ENCODE data around the gene HDAC4.
A peak's percentile ranks its signal among the peaks of the same experiment; 100 is the strongest.

The HDAC4 gene

DNA sequence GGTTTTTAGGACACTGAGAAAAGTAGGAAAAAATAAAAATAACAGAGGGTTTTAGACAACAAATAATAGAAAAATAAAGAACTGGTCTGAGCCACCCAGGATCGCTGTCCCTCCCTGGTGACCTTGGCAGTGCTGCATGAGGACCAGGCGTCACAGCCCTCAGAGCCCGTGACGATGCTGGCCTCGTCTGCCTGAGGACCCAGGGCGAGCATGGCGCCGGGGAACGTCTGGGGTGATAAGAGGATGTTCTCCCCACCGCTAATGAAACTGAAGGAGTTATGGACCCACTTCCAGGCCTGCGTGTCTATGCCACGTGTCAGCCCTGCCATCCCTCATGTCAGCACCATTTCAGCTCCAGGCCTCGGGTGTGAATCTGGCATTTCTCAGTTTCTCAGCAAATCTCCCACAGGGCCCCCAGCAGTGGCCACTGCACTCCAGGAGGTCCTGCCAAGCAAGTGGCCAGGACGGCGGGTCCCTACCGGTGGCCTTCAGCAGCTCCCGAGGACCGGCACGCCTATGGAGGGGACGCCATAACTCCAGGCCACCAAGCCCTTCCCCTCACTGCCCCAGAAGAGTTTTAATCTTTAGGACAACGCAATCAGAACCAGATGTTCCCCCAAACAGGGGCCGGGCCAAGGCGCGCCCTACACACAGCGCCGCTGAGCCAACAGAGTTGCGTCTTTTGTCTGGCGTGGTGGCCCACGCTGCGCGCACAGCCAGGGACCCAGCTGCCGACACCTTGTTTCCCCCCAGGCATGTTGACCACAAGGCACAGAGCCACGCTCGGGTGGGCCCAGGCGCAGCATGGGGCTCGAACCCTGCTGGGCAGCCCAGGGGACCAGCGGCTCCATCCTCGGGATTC, 373.2 kb downstream of the HDAC4 start:
- no peak overlapping the region for H3K4ac ChIP-seq (ENCODE audit: low read depth, low read length)
- no peak overlapping the region for H3K18ac ChIP-seq (ENCODE audit: low read length)
- H3K27ac ChIP-seq (ENCODE audit: low read depth, low read length) = no peak overlapping the region
- H2BK120ac ChIP-seq (ENCODE audit: insufficient read depth, low read length, poor library complexity) = no peak overlapping the region
- no peak overlapping the region for H4K8ac ChIP-seq (ENCODE audit: low read depth, low read length)
- no peak overlapping the region for H4K12ac ChIP-seq (ENCODE audit: low read depth, low read length)
- H3K4me1 ChIP-seq (ENCODE audit: control insufficient read depth in 1 of 2, insufficient read depth in 2 of 2, low read length in 2 of 2) = no peaks in the 10 kb centered on the region
- H3K27me3 ChIP-seq (ENCODE audit: insufficient read depth, low read length) = no peaks in the 10 kb centered on the region
- H3K14ac ChIP-seq (ENCODE audit: low read length) = no peak overlapping the region
- H2BK12ac ChIP-seq (ENCODE audit: low read length) = no peak overlapping the region
- H3K23ac ChIP-seq (ENCODE audit: low read length) = no peak overlapping the region
- no CpG with 5 or more reads among the region's 38 CpGs for WGBS (ENCODE audit: extremely low coverage, insufficient coverage, insufficient read length)
- no peak overlapping the region for H3K4me2 ChIP-seq (ENCODE audit: low read length)
- no peaks in the 10 kb centered on the region for H3K79me1 ChIP-seq (ENCODE audit: low read length)
- no peak overlapping the region for H3K4me3 ChIP-seq (ENCODE audit: low read depth, low read length)
- H3K9ac ChIP-seq (ENCODE audit: low read length) = no peak overlapping the region
- H2BK5ac ChIP-seq (ENCODE audit: low read depth, low read length, poor library complexity) = no peak overlapping the region
- peaks cover 3% of the 10 kb centered on the region for H3K9me3 ChIP-seq (ENCODE audit: insufficient read depth, low read depth, low read length)
- no peak overlapping the region for H4K91ac ChIP-seq (ENCODE audit: low read depth, low read length)
- H2AK5ac ChIP-seq (ENCODE audit: low read length) = no peak overlapping the region
- H3K36me3 ChIP-seq (ENCODE audit: control insufficient read depth in 1 of 2, insufficient read depth in 2 of 2, low read length in 2 of 2) = no peaks in the 10 kb centered on the region
- H3K79me2 ChIP-seq (ENCODE audit: control insufficient read depth, insufficient read depth, low read length, poor library complexity) = no peaks in the 10 kb centered on the region
- H2AFZ ChIP-seq (ENCODE audit: insufficient read depth, low read length, poor library complexity) = no peak overlapping the region
- no peak for DNase-seq

- Histone ChIP-seq H3K18ac (ENCODE audit: low read length) (no peak overlapping the region), H3K23ac (ENCODE audit: low read length) (no peak overlapping the region), H2BK12ac (ENCODE audit: low read length) (no peak overlapping the region), H2BK120ac (ENCODE audit: insufficient read depth, low read length, poor library complexity) (no peak overlapping the region), H3K4me1 (ENCODE audit: control insufficient read depth in 1 of 2, insufficient read depth in 2 of 2, low read length in 2 of 2) (no peaks in the 10 kb centered on the region), H3K9me3 (ENCODE audit: insufficient read depth, low read depth, low read length) (peaks cover 3% of the 10 kb centered on the region), H3K4me3 (ENCODE audit: low read depth, low read length) (no peak overlapping the region), H2BK5ac (ENCODE audit: low read depth, low read length, poor library complexity) (no peak overlapping the region), H3K27ac (ENCODE audit: low read depth, low read length) (no peak overlapping the region), H2AFZ (ENCODE audit: insufficient read depth, low read length, poor library complexity) (no peak overlapping the region), H3K14ac (ENCODE audit: low read length) (no peak overlapping the region), H2AK5ac (ENCODE audit: low read length) (no peak overlapping the region), H4K91ac (ENCODE audit: low read depth, low read length) (no peak overlapping the region), H3K79me2 (ENCODE audit: control insufficient read depth, insufficient read depth, low read length, poor library complexity) (no peaks in the 10 kb centered on the region), H3K9ac (ENCODE audit: low read length) (no peak overlapping the region), H4K12ac (ENCODE audit: low read depth, low read length) (no peak overlapping the region), H3K4ac (ENCODE audit: low read depth, low read length) (no peak overlapping the region), H3K4me2 (ENCODE audit: low read length) (no peak overlapping the region), H3K79me1 (ENCODE audit: low read length) (no peaks in the 10 kb centered on the region), H4K8ac (ENCODE audit: low read depth, low read length) (no peak overlapping the region), H3K27me3 (ENCODE audit: insufficient read depth, low read length) (no peaks in the 10 kb centered on the region), H3K36me3 (ENCODE audit: control insufficient read depth in 1 of 2, insufficient read depth in 2 of 2, low read length in 2 of 2) (no peaks in the 10 kb centered on the region)
- DNase-seq = no peak
- no CpG with 5 or more reads among the region's 25 CpGs for WGBS (ENCODE audit: extremely low coverage, insufficient coverage, insufficient read length)
These were observed 374.0 kb downstream of the HDAC4 start for GRCh38 chr2:239026711-239027361.

DNA sequence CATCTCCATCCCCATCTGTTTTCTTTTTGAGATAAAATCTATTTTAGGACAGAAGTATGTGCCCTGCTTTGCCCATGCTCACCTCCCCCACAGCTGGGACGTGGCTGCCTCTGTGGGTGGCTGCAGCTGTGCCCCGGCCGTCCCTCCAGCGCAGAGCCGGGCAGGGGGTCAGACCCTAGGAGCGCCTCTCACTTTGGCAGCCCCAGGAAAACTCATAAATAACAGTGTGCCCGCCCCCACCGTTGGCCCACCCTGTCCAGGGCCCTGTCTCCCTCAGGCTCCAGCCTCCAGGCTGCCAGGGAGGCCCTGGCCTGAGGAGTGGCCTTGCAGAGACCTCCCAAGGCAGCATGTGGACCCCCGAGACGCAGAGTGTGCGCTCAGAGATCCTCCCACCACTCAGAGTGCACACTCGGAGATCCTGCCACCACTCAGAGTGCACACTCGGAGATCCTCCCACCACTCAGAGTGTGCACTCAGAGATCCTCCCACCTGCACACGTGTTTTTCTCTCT, 374.8 kb downstream of the HDAC4 start:
- Histone ChIP-seq H2AFZ (ENCODE audit: insufficient read depth, low read length, poor library complexity) (no peak overlapping the region), H3K27me3 (ENCODE audit: insufficient read depth, low read length) (no peaks in the 10 kb centered on the region), H3K4ac (ENCODE audit: low read depth, low read length) (no peak overlapping the region), H4K12ac (ENCODE audit: low read depth, low read length) (no peak overlapping the region), H3K9ac (ENCODE audit: low read length) (no peak overlapping the region), H2AK5ac (ENCODE audit: low read length) (no peak overlapping the region), H3K4me2 (ENCODE audit: low read length) (no peak overlapping the region), H3K27ac (ENCODE audit: low read depth, low read length) (no peak overlapping the region), H3K18ac (ENCODE audit: low read length) (no peak overlapping the region), H3K36me3 (ENCODE audit: control insufficient read depth in 1 of 2, insufficient read depth in 2 of 2, low read length in 2 of 2) (no peaks in the 10 kb centered on the region), H3K23ac (ENCODE audit: low read length) (no peak overlapping the region), H3K4me3 (ENCODE audit: low read depth, low read length) (no peak overlapping the region), H3K4me1 (ENCODE audit: control insufficient read depth in 1 of 2, insufficient read depth in 2 of 2, low read length in 2 of 2) (no peaks in the 10 kb centered on the region), H2BK120ac (ENCODE audit: insufficient read depth, low read length, poor library complexity) (no peak overlapping the region), H3K79me1 (ENCODE audit: low read length) (no peaks in the 10 kb centered on the region), H4K8ac (ENCODE audit: low read depth, low read length) (no peak overlapping the region), H4K91ac (ENCODE audit: low read depth, low read length) (no peak overlapping the region), H3K79me2 (ENCODE audit: control insufficient read depth, insufficient read depth, low read length, poor library complexity) (no peaks in the 10 kb centered on the region), H2BK5ac (ENCODE audit: low read depth, low read length, poor library complexity) (no peak overlapping the region), H2BK12ac (ENCODE audit: low read length) (no peak overlapping the region), H3K14ac (ENCODE audit: low read length) (no peak overlapping the region), H3K9me3 (ENCODE audit: insufficient read depth, low read depth, low read length) (peaks cover 3% of the 10 kb centered on the region)
- DNase-seq = no peak
- WGBS (ENCODE audit: extremely low coverage, insufficient coverage, insufficient read length) = no CpG with 5 or more reads among the region's 14 CpGs

GRCh38 chr2:239025096-239025801, 375.6 kb downstream of the HDAC4 start:
- DNase-seq = peak in 1 of 2 donors; percentile 11
- Histone ChIP-seq H3K27ac (ENCODE audit: low read depth, low read length) (no peak overlapping the region), H3K9ac (ENCODE audit: low read length) (no peak overlapping the region), H3K27me3 (ENCODE audit: insufficient read depth, low read length) (no peaks in the 10 kb centered on the region), H2BK12ac (ENCODE audit: low read length) (no peak overlapping the region), H3K4ac (ENCODE audit: low read depth, low read length) (no peak overlapping the region), H3K4me1 (ENCODE audit: control insufficient read depth in 1 of 2, insufficient read depth in 2 of 2, low read length in 2 of 2) (no peaks in the 10 kb centered on the region), H3K79me1 (ENCODE audit: low read length) (no peaks in the 10 kb centered on the region), H3K36me3 (ENCODE audit: control insufficient read depth in 1 of 2, insufficient read depth in 2 of 2, low read length in 2 of 2) (no peaks in the 10 kb centered on the region), H3K14ac (ENCODE audit: low read length) (no peak overlapping the region), H3K4me2 (ENCODE audit: low read length) (no peak overlapping the region), H3K79me2 (ENCODE audit: control insufficient read depth, insufficient read depth, low read length, poor library complexity) (no peaks in the 10 kb centered on the region), H2BK120ac (ENCODE audit: insufficient read depth, low read length, poor library complexity) (no peak overlapping the region), H3K9me3 (ENCODE audit: insufficient read depth, low read depth, low read length) (peaks cover 3% of the 10 kb centered on the region), H3K18ac (ENCODE audit: low read length) (no peak overlapping the region), H2BK5ac (ENCODE audit: low read depth, low read length, poor library complexity) (no peak overlapping the region), H4K12ac (ENCODE audit: low read depth, low read length) (no peak overlapping the region), H3K23ac (ENCODE audit: low read length) (no peak overlapping the region), H4K8ac (ENCODE audit: low read depth, low read length) (no peak overlapping the region), H2AK5ac (ENCODE audit: low read length) (no peak overlapping the region), H2AFZ (ENCODE audit: insufficient read depth, low read length, poor library complexity) (no peak overlapping the region), H4K91ac (ENCODE audit: low read depth, low read length) (no peak overlapping the region), H3K4me3 (ENCODE audit: low read depth, low read length) (no peak overlapping the region)
- WGBS (ENCODE audit: extremely low coverage, insufficient coverage, insufficient read length) = no CpG with 5 or more reads among the region's 20 CpGs
